ENCODE results near the gene FAM216A. TPM values are rescaled to one million over a fixed set of nuclear protein-coding genes. Genes with fewer than 3 reads are reported as not detected.

The FAM216A gene, protein sequence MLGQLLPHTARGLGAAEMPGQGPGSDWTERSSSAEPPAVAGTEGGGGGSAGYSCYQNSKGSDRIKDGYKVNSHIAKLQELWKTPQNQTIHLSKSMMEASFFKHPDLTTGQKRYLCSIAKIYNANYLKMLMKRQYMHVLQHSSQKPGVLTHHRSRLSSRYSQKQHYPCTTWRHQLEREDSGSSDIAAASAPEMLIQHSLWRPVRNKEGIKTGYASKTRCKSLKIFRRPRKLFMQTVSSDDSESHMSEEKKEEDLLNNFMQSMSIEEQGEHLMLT
- total RNA-seq: 22.0 and 26.4 TPM in 2 replicates

DNA sequence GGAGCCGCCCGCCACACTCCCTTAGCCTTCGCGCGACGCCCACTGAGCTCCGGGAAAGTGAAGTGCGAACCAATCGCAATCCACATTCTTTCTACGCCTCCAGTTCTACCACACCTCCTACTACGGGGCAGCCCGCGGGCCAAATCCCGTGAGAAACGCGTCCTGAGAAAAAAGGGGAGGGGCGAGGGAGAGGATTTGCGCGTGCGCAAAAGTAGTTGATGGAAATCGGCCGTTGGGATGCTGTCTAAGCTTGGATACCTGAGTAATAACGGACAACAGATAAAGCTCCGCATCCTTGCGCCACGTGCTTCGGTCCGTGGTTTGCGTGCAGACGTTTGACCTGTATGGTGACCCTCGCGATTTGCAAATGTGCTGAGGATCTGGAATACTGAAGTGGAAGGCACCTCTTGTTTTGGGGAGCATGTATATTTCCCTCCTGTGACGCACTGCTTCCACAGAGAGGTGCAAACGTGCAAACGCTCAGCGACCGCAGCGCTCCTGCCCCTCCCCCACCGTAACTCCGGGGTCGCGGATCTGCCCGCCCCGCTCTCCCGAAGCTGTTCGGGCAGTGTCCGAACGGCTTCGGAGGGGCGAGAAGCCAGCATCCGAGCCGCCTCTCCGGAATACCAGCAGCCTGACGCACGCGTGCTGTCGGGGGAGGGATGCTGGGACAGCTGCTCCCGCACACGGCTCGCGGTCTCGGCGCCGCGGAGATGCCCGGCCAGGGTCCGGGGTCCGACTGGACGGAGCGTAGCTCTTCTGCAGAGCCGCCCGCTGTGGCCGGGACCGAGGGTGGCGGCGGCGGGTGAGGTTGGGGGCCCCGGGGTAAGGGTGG lies at the start of gene FAM216A, which contains the start of gene GPN3:
TSS of gene FAM216A (plus strand) at position 632 of the 835 bp plus-strand sequence. CDS start at position 663, 31 bp downstream.
TSS of gene GPN3 (minus strand) at position 44 of the 835 bp plus-strand sequence. CDS start 54 bp downstream, outside the sequence.

DNA sequence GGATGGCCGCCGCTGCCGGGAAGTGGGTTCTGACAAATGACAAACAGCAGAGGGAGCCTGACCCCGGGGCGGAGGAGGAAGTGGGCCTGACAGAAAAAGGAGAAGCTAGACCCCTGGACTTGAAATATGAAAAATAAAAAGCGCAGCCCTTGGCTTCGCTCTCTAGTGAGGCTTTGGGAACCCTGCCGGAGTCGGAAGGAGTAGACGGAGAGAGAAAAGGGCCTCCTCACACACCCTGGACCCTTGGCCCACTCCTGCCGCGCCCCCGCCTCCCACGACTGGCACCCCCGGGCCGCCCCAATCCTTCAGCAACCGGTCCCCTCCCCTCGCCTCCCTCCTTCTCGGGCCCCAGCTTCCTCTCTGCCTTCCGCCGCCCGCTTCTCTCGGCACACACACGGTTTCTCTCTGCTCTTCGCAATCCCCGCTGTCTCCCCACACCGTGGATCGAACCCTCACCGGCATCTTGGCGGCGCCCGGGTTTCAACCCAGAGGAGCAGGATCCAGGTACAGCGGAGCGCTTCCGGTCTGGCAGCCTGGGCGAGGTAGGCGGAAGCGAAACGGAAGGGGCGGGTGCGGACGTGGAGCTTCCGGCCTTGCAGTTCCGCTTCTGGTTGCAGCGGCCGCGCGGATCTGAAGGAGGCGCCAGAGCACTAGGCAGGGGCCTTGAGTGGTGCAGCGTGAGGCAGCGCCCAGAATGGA lies 18.7 kb upstream of the FAM216A start, which contains the start of gene ARPC3:
TSS of gene ARPC3 (minus strand) at position 539 of the 699 bp plus-strand sequence. CDS start at position 462, 77 bp downstream.

DNA sequence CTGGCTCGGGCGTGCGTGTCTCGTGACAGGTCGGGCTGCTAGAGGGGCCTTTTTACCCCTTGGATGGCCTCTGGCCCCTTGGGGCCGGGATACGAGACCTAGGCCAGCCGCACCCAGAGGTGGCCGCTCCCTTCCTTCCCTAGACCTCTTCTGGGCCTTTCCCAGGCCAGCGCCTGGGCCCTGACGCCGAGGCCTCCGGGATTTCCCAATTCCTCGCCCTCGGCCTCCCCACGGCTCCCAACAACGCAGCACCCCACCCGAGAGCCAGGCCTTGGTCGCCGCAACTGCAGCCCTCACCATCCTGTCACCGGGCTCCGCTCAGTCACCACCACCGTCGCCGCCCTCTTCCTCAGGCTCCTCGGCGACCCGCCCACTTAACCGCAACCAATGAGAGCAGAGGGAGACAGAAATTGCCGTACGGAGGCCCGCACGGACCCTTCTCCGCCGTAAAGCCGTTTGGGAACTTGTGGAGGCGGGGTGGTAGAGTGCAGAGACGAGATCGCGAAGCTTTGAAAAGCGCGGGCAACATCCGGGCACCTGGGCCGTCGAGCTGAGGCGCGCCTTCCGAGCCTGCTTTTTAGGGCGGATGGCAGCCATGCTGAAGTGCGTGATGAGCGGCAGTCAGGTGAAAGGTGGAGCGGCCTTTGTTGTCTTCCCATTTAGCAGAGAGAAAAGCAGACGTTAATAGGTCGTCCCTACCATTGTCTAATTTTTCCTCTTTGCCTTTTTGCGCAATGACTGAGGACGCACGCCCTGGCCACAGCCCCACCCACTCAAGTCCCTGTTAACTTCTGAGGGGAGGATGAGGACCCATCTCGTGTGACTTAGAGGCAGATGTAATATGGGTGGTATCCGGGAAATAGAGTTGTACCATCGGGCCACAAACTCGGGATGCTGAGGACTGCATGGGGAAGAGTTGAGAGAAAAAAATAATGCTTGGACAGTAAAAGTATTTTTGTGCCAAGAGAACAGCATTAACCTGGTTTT lies 33.4 kb downstream of the FAM216A start, which contains the start of the genes RAD9B and VPS29:
TSS of gene RAD9B (plus strand) at position 580 of the 987 bp plus-strand sequence. CDS start at position 587, 7 bp downstream.
TSS of gene VPS29 (minus strand) at position 360 of the 987 bp plus-strand sequence. CDS start at position 300, 60 bp downstream.

Other genes starting within 250 kb of the FAM216A start
- gene ATP2A2, start 187.6 kb upstream of the FAM216A start, total RNA-seq: 79.0 and 82.2 TPM in 2 replicates
- gene ANAPC7, start 65.1 kb upstream of the FAM216A start, total RNA-seq: 38.9 and 49.3 TPM in 2 replicates
- gene ARPC3, start 18.5 kb upstream of the FAM216A start, total RNA-seq: 400 and 416 TPM in 2 replicates
- gene GPN3, start 588 bp upstream of the FAM216A start, total RNA-seq: 16.8 and 24.5 TPM in 2 replicates
- 77.5 and 100 TPM in 2 replicates for gene VPS29, start 33.3 kb downstream of the FAM216A start, total RNA-seq
- gene RAD9B, start 33.5 kb downstream of the FAM216A start, total RNA-seq: under 0.01 and 0.15 TPM in 2 replicates
- gene PPTC7, start 114.5 kb downstream of the FAM216A start, total RNA-seq: 3.1 and 4.9 TPM in 2 replicates
- 19.2 and 19.3 TPM in 2 replicates for gene TCTN1, start 145.3 kb downstream of the FAM216A start, total RNA-seq
- 4.9 and 9.6 TPM in 2 replicates for gene HVCN1, start 220.3 kb downstream of the FAM216A start, total RNA-seq

All from bronchus fibroblast of lung (primary cell).